ENCODE results near the gene BCL7A. TPM values are rescaled to one million over a fixed set of nuclear protein-coding genes. Genes with fewer than 3 reads are reported as not detected.

Gene BCL7A
- total RNA-seq, 1 experiment from 2014 or later = 31.6 TPM

GRCh38 chr12:122018937-122019336, 2.7 kb upstream of the BCL7A start:
- intact Hi-C loops (cut with micrococcal nuclease) = no loop called here
- ChIA-PET POLR2A (ENCODE audit: unreplicated experiment) (no interaction called here), CTCF (no interaction called here)

GRCh38 chr12:122020795-122021192, 890 bp upstream of the BCL7A start:
- Histone ChIP-seq H3K79me2 (ENCODE audit: low read length) (peaks cover 48% of the 10 kb centered on the region), H3K9me2 (replicated peaks; ENCODE audit: low read length) (no peaks in the 10 kb centered on the region), H4K20me1 (ENCODE audit: low read length) (no peaks in the 10 kb centered on the region), H3K4me3 (ENCODE audit: low read length) (peak overlapping the region; percentile 93), H2AFZ (ENCODE audit: low read length) (peak overlapping the region; percentile 89), H3K9ac (ENCODE audit: low read length) (peak overlapping the region; percentile 82), H3K9me3 (ENCODE audit: low read length) (no peaks in the 10 kb centered on the region; the same call in 1 of the 2 replicates), H3K4me2 (ENCODE audit: low read length) (peak overlapping the region; percentile 88), H3K36me3 (ENCODE audit: low read depth, low read length) (no peaks in the 10 kb centered on the region), H3K4me1 (ENCODE audit: insufficient read depth, low read length) (peaks cover 21% of the 10 kb centered on the region), H3K27me3 (ENCODE audit: low read length) (no peaks in the 10 kb centered on the region), H3F3A (ENCODE audit: low read length, unreplicated experiment) (no peaks in the 10 kb centered on the region), H3K27ac (ENCODE audit: low read length) (peak overlapping the region; percentile 43; the same call in 1 of the 2 replicates)
- BruUV-seq (replicated peaks) = TSS peak; percentile 25
- CTCF ChIA-PET = interaction anchor here (1.0 kb wide), 1 partner anchor 29 kb away, joined by 4 read pairs; no protein-coding TSS in a partner anchor
- ATAC-seq (no peak), DNase-seq (no peak)
- POLR2A ChIA-PET (ENCODE audit: unreplicated experiment) = interaction anchor here (1.2 kb wide), 1 partner anchor 31 kb away, joined by 5 read pairs; no protein-coding TSS in a partner anchor
- intact Hi-C loops (cut with micrococcal nuclease) = loop anchor here (10.0 kb wide), 1 partner anchor 226 kb away; the partner anchor contains the start of gene RHOF
- TF ChIP-seq CTCF (conservative IDR thresholded peaks at IDR 0.05; ENCODE audit: low read depth, low read length) = no peak
- no peak for TF ChIP-seq EZH2 (IDR thresholded peaks at IDR 0.05; ENCODE audit: low read length, unreplicated experiment)

More at GRCh38 chr12:122018937-122019336, 2.7 kb upstream of the BCL7A start:
- Histone ChIP-seq H3K4me3 (ENCODE audit: low read length) (no peak overlapping the region), H4K20me1 (ENCODE audit: low read length) (no peaks in the 10 kb centered on the region), H3K27ac (ENCODE audit: low read length) (no peak overlapping the region), H3K36me3 (ENCODE audit: low read depth, low read length) (no peaks in the 10 kb centered on the region), H3K4me2 (ENCODE audit: low read length) (no peak overlapping the region), H3K9me3 (ENCODE audit: low read length) (no peaks in the 10 kb centered on the region; the same call in 1 of the 2 replicates), H3F3A (ENCODE audit: low read length, unreplicated experiment) (no peaks in the 10 kb centered on the region), H2AFZ (ENCODE audit: low read length) (no peak overlapping the region), H3K9ac (ENCODE audit: low read length) (no peak overlapping the region), H3K79me2 (ENCODE audit: low read length) (peaks cover 30% of the 10 kb centered on the region), H3K27me3 (ENCODE audit: low read length) (no peaks in the 10 kb centered on the region), H3K9me2 (replicated peaks; ENCODE audit: low read length) (no peaks in the 10 kb centered on the region), H3K4me1 (ENCODE audit: insufficient read depth, low read length) (peaks cover 13% of the 10 kb centered on the region)
- no peak for TF ChIP-seq EZH2 (IDR thresholded peaks at IDR 0.05; ENCODE audit: low read length, unreplicated experiment)
- TF ChIP-seq EZH2phosphoT487 (IDR thresholded peaks at IDR 0.05; ENCODE audit: borderline replicate concordance, low read length) = no peak
- TF ChIP-seq CTCF (conservative IDR thresholded peaks at IDR 0.05; ENCODE audit: low read depth, low read length) = no peak
- DNase-seq (no peak), ATAC-seq (no peak)
- BruUV-seq (replicated peaks) = no TSS peak

GRCh38 chr12:122021193-122021821, 377 bp upstream of the BCL7A start:
- peaks cover 54% of the 10 kb centered on the region for H3K79me2 ChIP-seq (ENCODE audit: low read length)
- H3K4me1 ChIP-seq (ENCODE audit: insufficient read depth, low read length) = peaks cover 21% of the 10 kb centered on the region
- intact Hi-C loops (cut with micrococcal nuclease) = loop anchor here (10.0 kb wide), 1 partner anchor 227 kb away; the partner anchor contains the start of gene RHOF
- H3K36me3 ChIP-seq (ENCODE audit: low read depth, low read length) = no peaks in the 10 kb centered on the region
- peak overlapping the region; percentile 93 for H3K4me3 ChIP-seq (ENCODE audit: low read length)
- no peaks in the 10 kb centered on the region for H3K27me3 ChIP-seq (ENCODE audit: low read length)
- H3F3A ChIP-seq (ENCODE audit: low read length, unreplicated experiment) = no peaks in the 10 kb centered on the region
- H3K9me3 ChIP-seq (ENCODE audit: low read length) = no peaks in the 10 kb centered on the region; the same call in 1 of the 2 replicates
- H3K27ac ChIP-seq (ENCODE audit: low read length) = peak overlapping the region; percentile 43
- no peaks in the 10 kb centered on the region for H3K9me2 ChIP-seq (replicated peaks; ENCODE audit: low read length)
- H4K20me1 ChIP-seq (ENCODE audit: low read length) = 0 out of 2 replicates have a peak, but pooled peaks cover under 1% of the 10 kb centered on the region
- H3K9ac ChIP-seq (ENCODE audit: low read length) = peak overlapping the region; percentile 82
- no peak for TF ChIP-seq EZH2 (IDR thresholded peaks at IDR 0.05; ENCODE audit: low read length, unreplicated experiment)
- TF ChIP-seq CTCF (conservative IDR thresholded peaks at IDR 0.05; ENCODE audit: low read depth, low read length) = no peak
- no peak for TF ChIP-seq EZH2phosphoT487 (IDR thresholded peaks at IDR 0.05; ENCODE audit: borderline replicate concordance, low read length)
- ATAC-seq (peak; percentile 18), DNase-seq (peak; percentile 58)
- peak overlapping the region; percentile 88 for H3K4me2 ChIP-seq (ENCODE audit: low read length)
- no TSS peak for BruUV-seq (replicated peaks)
- POLR2A ChIA-PET (ENCODE audit: unreplicated experiment) = interaction anchor here (0.6 to 1.2 kb wide), 2 partner anchors 25 to 31 kb away, joined by 4 to 5 read pairs; no protein-coding TSS in a partner anchor
- CTCF ChIA-PET = interaction anchor here (1.0 kb wide), 1 partner anchor 29 kb away, joined by 4 read pairs; no protein-coding TSS in a partner anchor
- peak overlapping the region; percentile 89 for H2AFZ ChIP-seq (ENCODE audit: low read length)
